HG02759 (cell line): Measurements from ENCODE around the gene UGT1A9.

Experiments
- ATAC-seq: cut with Tn5 transposase; IDR thresholded peaks from one replicate; pipeline ENCODE4 v1.9.1; 2021; ENCODE audit warnings: mild to moderate bottlenecking, moderate library complexity; ENCODE audit not compliant: unreplicated experiment

UGT1A9 gene

GRCh38 chr2:233793465-233794127 is 121.9 kb downstream of the UGT1A9 start:
- ATAC-seq: no peak

- no peak for ATAC-seq
Measured at GRCh38 chr2:233794128-233794658, 122.5 kb downstream of the UGT1A9 start.

GRCh38 chr2:233795735-233796171 is 124.1 kb downstream of the UGT1A9 start:
- ATAC-seq: no peak

GRCh38 chr2:233796254-233796653 is 124.6 kb downstream of the UGT1A9 start:
- ATAC-seq: no peak

- ATAC-seq: no peak
Measured at GRCh38 chr2:233798335-233799086, 126.8 kb downstream of the UGT1A9 start.

- ATAC-seq: no peak
Measured at GRCh38 chr2:233799087-233799665, 127.5 kb downstream of the UGT1A9 start.

GRCh38 chr2:233799716-233800115 is 128.0 kb downstream of the UGT1A9 start:
- no peak for ATAC-seq

GRCh38 chr2:233800208-233800607 is 128.5 kb downstream of the UGT1A9 start:
- no peak for ATAC-seq

- ATAC-seq: no peak
Measured at GRCh38 chr2:233801357-233802131, 129.8 kb downstream of the UGT1A9 start.

- no peak for ATAC-seq
Measured at GRCh38 chr2:233802132-233802815, 130.6 kb downstream of the UGT1A9 start.

- ATAC-seq: no peak
Measured at GRCh38 chr2:233803292-233803911, 131.7 kb downstream of the UGT1A9 start.

- no peak for ATAC-seq
Measured at GRCh38 chr2:233803994-233804393, 132.3 kb downstream of the UGT1A9 start.

- no peak for ATAC-seq
Measured at GRCh38 chr2:233807215-233807865, 135.6 kb downstream of the UGT1A9 start.

- ATAC-seq: no peak
Measured at GRCh38 chr2:233807966-233808935, 136.6 kb downstream of the UGT1A9 start.

GRCh38 chr2:233810385-233810784 is 138.7 kb downstream of the UGT1A9 start:
- no peak for ATAC-seq

- no peak for ATAC-seq
Measured at GRCh38 chr2:233811087-233811486, 139.4 kb downstream of the UGT1A9 start.

GRCh38 chr2:233811732-233812131 is 140.0 kb downstream of the UGT1A9 start:
- no peak for ATAC-seq
